KMS-11 (cell line): ENCODE results near the gene NPB.

ENCODE experiments used
- H2AFZ ChIP-seq: fragments of 200-600 bp; sonication (generic); 2 replicates; pipeline ENCODE4 v1.6.1; 2016; ENCODE audit warnings: antibody characterized with exemption, mixed run types, low read depth
- H3K27ac ChIP-seq: fragments of 200-600 bp; sonication (generic); 2 replicates; pipeline ENCODE4 v1.6.1; 2016; ENCODE audit warnings: mild to moderate bottlenecking, mixed run types
- H3K27me3 ChIP-seq: fragments of 200-600 bp; sonication (generic); 2 replicates; pipeline ENCODE4 v1.6.1; 2017; ENCODE audit warnings: mild to moderate bottlenecking, low read depth, mixed run types, moderate library complexity; ENCODE audit not compliant: insufficient read depth
- H3K36me3 ChIP-seq: fragments of 200-600 bp; sonication (generic); 2 replicates; pipeline ENCODE4 v1.6.1; 2017; ENCODE audit warnings: mild to moderate bottlenecking, mixed run types; ENCODE audit not compliant: insufficient read depth
- H3K4me1 ChIP-seq: fragments of 200-600 bp; sonication (generic); 2 replicates; pipeline ENCODE4 v1.6.1; 2016; ENCODE audit warnings: mild to moderate bottlenecking, low read depth, mixed run types; ENCODE audit not compliant: poor library complexity, severe bottlenecking
- H3K4me2 ChIP-seq: fragments of 200-600 bp; sonication (generic); 2 replicates; pipeline ENCODE4 v1.7.0; 2016; ENCODE audit warnings: mild to moderate bottlenecking, mixed run types
- H3K4me3 ChIP-seq: fragments of 200-600 bp; sonication (generic); IDR thresholded peaks from 2 replicates; pipeline ENCODE4 v1.6.1; 2017; ENCODE audit warnings: low read depth, low read length, mixed read lengths; ENCODE audit not compliant: insufficient read depth
- H3K79me2 ChIP-seq: fragments of 200-600 bp; sonication (generic); 2 replicates; pipeline ENCODE4 v1.6.1; 2016; ENCODE audit warnings: low read depth, mixed run types; ENCODE audit not compliant: insufficient read depth
- H3K9ac ChIP-seq: fragments of 200-600 bp; sonication (generic); 2 replicates; pipeline ENCODE4 v1.6.1; 2016; ENCODE audit warnings: mild to moderate bottlenecking, mixed run types
- H4K20me1 ChIP-seq: fragments of 200-600 bp; sonication (generic); 2 replicates; pipeline ENCODE4 v1.6.1; 2016; ENCODE audit warnings: mild to moderate bottlenecking, mixed run types; ENCODE audit not compliant: insufficient read depth
- CTCF ChIP-seq: fragments of 200-600 bp; sonication (generic); conservative IDR thresholded peaks from 2 replicates; pipeline ENCODE4 v1.6.1; 2017; ENCODE audit warnings: low read depth, mild to moderate bottlenecking, antibody characterized with exemption, low read length, moderate library complexity, mixed read lengths

The NPB gene

GRCh38 chr17:81909966-81910839, 8.2 kb downstream of the NPB start:
- Histone ChIP-seq H3K4me2 (peak overlapping the region; percentile 96), H3K27me3 (no peaks in the 10 kb centered on the region), H3K27ac (no peak overlapping the region), H2AFZ (peak overlapping the region; percentile 30; the same call in 1 of the 2 replicates), H3K36me3 (peaks cover 14% of the 10 kb centered on the region; the same call in 1 of the 2 replicates), H3K9ac (peak overlapping the region; percentile 38; the same call in 1 of the 2 replicates), H3K4me3 (no peak overlapping the region), H4K20me1 (no peaks in the 10 kb centered on the region), H3K79me2 (peaks cover 8% of the 10 kb centered on the region), H3K4me1 (peaks cover 17% of the 10 kb centered on the region)
- no peak for TF ChIP-seq CTCF

- TF ChIP-seq CTCF, result no peak
- peaks cover 17% of the 10 kb centered on the region for H3K4me1 ChIP-seq
- no peak overlapping the region for H3K4me3 ChIP-seq
- H3K9ac ChIP-seq, result peak overlapping the region; percentile 38; the same call in 1 of the 2 replicates
- H3K4me2 ChIP-seq, result peak overlapping the region; percentile 96
- H3K36me3 ChIP-seq, result peaks cover 20% of the 10 kb centered on the region; the same call in 1 of the 2 replicates
- no peak overlapping the region for H3K27ac ChIP-seq
- H2AFZ ChIP-seq, result peak overlapping the region; percentile 30; the same call in 1 of the 2 replicates
- H4K20me1 ChIP-seq, result no peaks in the 10 kb centered on the region
- peaks cover 9% of the 10 kb centered on the region for H3K79me2 ChIP-seq
- no peaks in the 10 kb centered on the region for H3K27me3 ChIP-seq
Observed at GRCh38 chr17:81910840-81911276, 8.8 kb downstream of the NPB start.

- H3K9ac ChIP-seq, result peak within 1 kb of the TSS; percentile 38; the same call in 1 of the 2 replicates
- no peak within 1 kb of the TSS for H3K4me3 ChIP-seq
- H3K27ac ChIP-seq, result no peak within 1 kb of the TSS
- peaks cover 21% of the 10 kb centered on the region for H3K4me1 ChIP-seq
- peaks cover 15% of the 10 kb centered on the region for H3K79me2 ChIP-seq
- no peaks in the 10 kb centered on the region for H3K27me3 ChIP-seq
- H3K36me3 ChIP-seq, result peaks cover 24% of the 10 kb centered on the region; the same call in 1 of the 2 replicates
- peak within 1 kb of the TSS; percentile 96 for H3K4me2 ChIP-seq
- peak; percentile 32; the same call in 1 of the 2 replicates for TF ChIP-seq CTCF
- peak within 1 kb of the TSS; percentile 30; the same call in 1 of the 2 replicates for H2AFZ ChIP-seq
- H4K20me1 ChIP-seq, result no peaks in the 10 kb centered on the region
Observed at GRCh38 chr17:81911277-81911961, 9.4 kb downstream of the NPB start, which contains the start of gene PCYT2. PCYT2 (minus strand) TSS chr17:81911399; CDS start chr17:81911355, 44 bp downstream.

GRCh38 chr17:81911969-81912368, 9.9 kb downstream of the NPB start:
- peaks cover 20% of the 10 kb centered on the region for H3K79me2 ChIP-seq
- H3K9ac ChIP-seq, result no peak overlapping the region
- no peak overlapping the region for H2AFZ ChIP-seq
- H3K27ac ChIP-seq, result no peak overlapping the region
- no peaks in the 10 kb centered on the region for H3K27me3 ChIP-seq
- H4K20me1 ChIP-seq, result 0 out of 2 replicates have a peak, but pooled peaks cover 5% of the 10 kb centered on the region
- no peak overlapping the region for H3K4me3 ChIP-seq
- TF ChIP-seq CTCF, result no peak
- H3K4me2 ChIP-seq, result peak overlapping the region; percentile 3; the same call in 1 of the 2 replicates
- H3K36me3 ChIP-seq, result peaks cover 24% of the 10 kb centered on the region; the same call in 1 of the 2 replicates
- H3K4me1 ChIP-seq, result peaks cover 27% of the 10 kb centered on the region
